Endothelial cell of umbilical vein (primary cell): ENCODE data around the gene DDX49. TPM values are rescaled to one million over a fixed set of nuclear protein-coding genes. Genes with fewer than 3 reads are reported as not detected.
A peak's percentile ranks its signal among the peaks of the same experiment; 100 is the strongest.

Experiments used
- BruUV-seq: library from RNA; stranded (reverse); fragments of 400-500 nt; replicated peaks from 2 replicates; lab custom pipeline; 2021; lab: Mats Ljungman, UMichigan
- CTCF ChIA-PET: fragments of 300-600, 350-600 bp; sonication (Branson Sonifier 250); formaldehyde crosslinking; loops from one replicate; lab custom pipeline; 2021; ENCODE audit warnings: antibody characterized with exemption, inconsistent platforms; lab: Charles Lee
- POLR2A ChIA-PET: fragments of 300-600, 350-600 bp; sonication (Branson Sonifier 250); formaldehyde crosslinking; loops from one replicate; lab custom pipeline; 2021; ENCODE audit warnings: antibody characterized with exemption, inconsistent platforms; lab: Charles Lee
- DNase-seq: peaks from one replicate; pipeline ENCODE4 v3.0.0-alpha.2; 2011; ENCODE audit warnings: low read depth, low spot score
- FAIRE-seq: peaks from 2 replicates; lab custom pipeline; 2011; peaks lifted over from hg19 to GRCh38; lab: Jason Lieb, UNC
- H2AFZ ChIP-seq: 2 replicates; pipeline ENCODE4 v1.6.0; 2012; ENCODE audit warnings: low read depth, low read length, control low read depth, inconsistent platforms
- H3K27ac ChIP-seq: 2 replicates; pipeline ENCODE4 v1.5.1; 2011; ENCODE audit warnings: low read depth, mild to moderate bottlenecking, control low read depth, low read length, moderate library complexity; ENCODE audit not compliant: insufficient read depth
- H3K27me3 ChIP-seq, 2 experiments: 2 replicates each; pipeline versions ENCODE4 v1.6.0 to v1.6.1; 2011; ENCODE audit warnings: low read length in 2 of 2, mixed read lengths in 1 of 2; ENCODE audit not compliant: control insufficient read depth in 2 of 2, insufficient read depth in 2 of 2
- H3K36me3 ChIP-seq, 2 experiments: 2 replicates in 1 of 2; 3 replicates in 1 of 2; pipeline ENCODE4 v1.5.1; 2011; ENCODE audit warnings: low read length in 2 of 2, mild to moderate bottlenecking in 1 of 2, moderate library complexity in 1 of 2; ENCODE audit not compliant: control insufficient read depth in 2 of 2, insufficient read depth in 2 of 2; ENCODE audit errors: extremely low read depth in 1 of 2
- H3K4me1 ChIP-seq: 3 replicates; pipeline ENCODE4 v1.5.1; 2011; ENCODE audit warnings: mild to moderate bottlenecking, low read length; ENCODE audit not compliant: control insufficient read depth, insufficient read depth; ENCODE audit errors: extremely low read depth
- H3K4me2 ChIP-seq: 2 replicates; pipeline ENCODE4 v1.6.1; 2011; ENCODE audit warnings: low read length, control low read depth, mixed read lengths; ENCODE audit not compliant: insufficient read depth
- H3K4me3 ChIP-seq, 3 experiments: fragments of 200-600 bp in 1 of 3; sonication (generic), shearing (Covaris generic) in 1 of 3; replicated peaks in 1 of 3; 2 replicates each; pipeline ENCODE4 v1.5.1; 2011 to 2016; ENCODE audit warnings: control low read depth in 3 of 3, low read length in 3 of 3, mild to moderate bottlenecking in 2 of 3, inconsistent platforms in 1 of 3, low read depth in 1 of 3, moderate library complexity in 1 of 3; ENCODE audit not compliant: insufficient read depth in 1 of 3
- H3K79me2 ChIP-seq: 2 replicates; pipeline ENCODE4 v1.6.0; 2012; ENCODE audit warnings: low read length, inconsistent platforms; ENCODE audit not compliant: control insufficient read depth, insufficient read depth
- H3K9ac ChIP-seq: replicated peaks from 2 replicates; pipeline ENCODE3; 2011; ENCODE audit warnings: low read length, control low read depth; ENCODE audit not compliant: insufficient read depth; ENCODE audit errors: extremely low read depth
- H3K9me1 ChIP-seq: replicated peaks from 3 replicates; pipeline ENCODE4 v1.6.0; 2011; ENCODE audit warnings: mild to moderate bottlenecking, low read length; ENCODE audit not compliant: control insufficient read depth, insufficient read depth; ENCODE audit errors: extremely low read depth
- H3K9me3 ChIP-seq: replicated peaks from 2 replicates; pipeline ENCODE4 v1.5.1; 2012; ENCODE audit warnings: low read length, inconsistent platforms; ENCODE audit not compliant: control insufficient read depth, insufficient read depth
- H4K20me1 ChIP-seq: replicated peaks from 2 replicates; pipeline ENCODE3; 2011; ENCODE audit warnings: mild to moderate bottlenecking, low read length; ENCODE audit not compliant: control insufficient read depth, insufficient read depth; ENCODE audit errors: extremely low read depth
- EZH2 ChIP-seq: IDR thresholded peaks from 2 replicates; pipeline ENCODE4 v1.6.1; 2012; ENCODE audit warnings: borderline replicate concordance, low read depth, mild to moderate bottlenecking, moderate library complexity, low read length, inconsistent platforms; ENCODE audit not compliant: severe bottlenecking
- FOS ChIP-seq: IDR thresholded peaks from 2 replicates; pipeline ENCODE4 v1.6.1; 2011; ENCODE audit warnings: mild to moderate bottlenecking, low read length, moderate library complexity, borderline replicate concordance; ENCODE audit not compliant: insufficient read depth
- GATA2 ChIP-seq: IDR thresholded peaks from 2 replicates; pipeline ENCODE4 v1.7.0; 2011; ENCODE audit warnings: low read depth, mild to moderate bottlenecking, moderate library complexity, mixed read lengths, low read length; ENCODE audit not compliant: insufficient read length, insufficient read depth
- JUN ChIP-seq: IDR thresholded peaks from 2 replicates; pipeline ENCODE4 v1.6.1; 2011; ENCODE audit warnings: borderline replicate concordance, low read depth; ENCODE audit not compliant: insufficient read length, insufficient read depth
- MYC ChIP-seq: IDR thresholded peaks from one replicate; pipeline ENCODE4 v1.6.1; 2011; ENCODE audit warnings: mild to moderate bottlenecking, low read depth, low read length
- POLR2A ChIP-seq: IDR thresholded peaks from 2 replicates; pipeline ENCODE4 v1.6.1; 2012; ENCODE audit warnings: low read depth, mild to moderate bottlenecking, control low read depth, low read length
- POLR2AphosphoS5 ChIP-seq: IDR thresholded peaks from 2 replicates; pipeline ENCODE4 v1.6.1; 2012; ENCODE audit warnings: low read depth, mild to moderate bottlenecking, control low read depth, low read length, moderate library complexity; ENCODE audit not compliant: insufficient read depth
- dilution Hi-C: fragments of 300-500 bp; cut with MboI; formaldehyde crosslinking; loops from one replicate; pipeline ENCODE4 v1.15.0; 2019; ENCODE audit warnings: low sequenced_read_pairs; ENCODE audit not compliant: extremely low pct_ligation_motif_present
- intact Hi-C: fragments of 100-400 bp; cut with micrococcal nuclease; formaldehyde crosslinking; loops from one replicate; pipeline ENCODE4 v1.10.0; 2022
- polyA plus RNA-seq, 4 experiments: library from polyadenylated mRNA; depleted of rRNA in 3 of 4; stranded (reverse) in 3 of 4; unstranded in 1 of 4; fragments of >200 nt; gene quantifications; 2 replicates each; pipeline versions ENCODE4 v1.2.1 to v1.2.3, GENCODE V29; 2011 to 2012; ENCODE audit warnings: missing spikeins in 1 of 4
- total RNA-seq: library from RNA; stranded (reverse); gene quantifications from 2 replicates; pipeline ENCODE4 v1.2.3, GENCODE V29; 2021
- TF ChIP-seq, protein P1 (sequence below): IDR thresholded peaks from 2 replicates; pipeline ENCODE4 v1.6.1; 2011; ENCODE audit not compliant: insufficient read depth, insufficient read length
- TF ChIP-seq, protein P2 (sequence below), 2 donors: IDR thresholded peaks; 1 replicate in 1 of 2; 2 replicates in 1 of 2; pipeline ENCODE4 v1.5.1; 2011; ENCODE audit warnings: low read length in 2 of 2, mild to moderate bottlenecking in 2 of 2, moderate library complexity in 2 of 2, control low read depth in 1 of 2, inconsistent platforms in 1 of 2, low read depth in 1 of 2; ENCODE audit not compliant: insufficient read depth in 1 of 2; ENCODE audit errors: extremely low read depth in 1 of 2

Gene DDX49
- total and polyA plus RNA-seq, 2 donors (not counting 3 experiments of a cell fraction or from before 2014, with no cell fraction given) = 51.9 to 60.1 TPM

DNA sequence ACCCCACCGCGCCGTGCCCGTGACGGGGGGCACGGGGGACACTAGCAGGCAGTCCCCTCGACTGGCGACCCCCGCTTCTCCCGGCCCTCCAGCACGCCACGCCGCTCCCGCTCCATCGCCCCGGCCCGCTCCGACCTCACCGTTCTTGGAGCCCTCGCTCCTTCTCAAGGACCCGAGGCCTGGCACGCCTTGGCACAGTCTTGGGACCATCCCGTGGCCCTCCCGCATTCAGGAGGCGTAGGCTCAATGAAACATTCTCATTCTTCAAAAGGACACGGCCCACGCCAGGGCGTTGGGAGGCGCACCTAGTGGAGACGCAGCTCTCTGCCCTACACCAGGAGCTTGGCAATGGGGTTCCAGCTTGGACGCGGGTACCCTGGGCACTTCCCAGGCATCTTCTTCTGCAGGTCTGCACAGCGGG is 23.1 kb upstream of the DDX49 start:
- TF ChIP-seq GATA2 (no peak), MYC (no peak), POLR2A (no peak), FOS (no peak), JUN (no peak), POLR2AphosphoS5 (no peak), EZH2 (no peak)
- TF ChIP-seq, protein P1, sequence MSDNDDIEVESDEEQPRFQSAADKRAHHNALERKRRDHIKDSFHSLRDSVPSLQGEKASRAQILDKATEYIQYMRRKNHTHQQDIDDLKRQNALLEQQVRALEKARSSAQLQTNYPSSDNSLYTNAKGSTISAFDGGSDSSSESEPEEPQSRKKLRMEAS = no peak
- TF ChIP-seq, protein P2, sequence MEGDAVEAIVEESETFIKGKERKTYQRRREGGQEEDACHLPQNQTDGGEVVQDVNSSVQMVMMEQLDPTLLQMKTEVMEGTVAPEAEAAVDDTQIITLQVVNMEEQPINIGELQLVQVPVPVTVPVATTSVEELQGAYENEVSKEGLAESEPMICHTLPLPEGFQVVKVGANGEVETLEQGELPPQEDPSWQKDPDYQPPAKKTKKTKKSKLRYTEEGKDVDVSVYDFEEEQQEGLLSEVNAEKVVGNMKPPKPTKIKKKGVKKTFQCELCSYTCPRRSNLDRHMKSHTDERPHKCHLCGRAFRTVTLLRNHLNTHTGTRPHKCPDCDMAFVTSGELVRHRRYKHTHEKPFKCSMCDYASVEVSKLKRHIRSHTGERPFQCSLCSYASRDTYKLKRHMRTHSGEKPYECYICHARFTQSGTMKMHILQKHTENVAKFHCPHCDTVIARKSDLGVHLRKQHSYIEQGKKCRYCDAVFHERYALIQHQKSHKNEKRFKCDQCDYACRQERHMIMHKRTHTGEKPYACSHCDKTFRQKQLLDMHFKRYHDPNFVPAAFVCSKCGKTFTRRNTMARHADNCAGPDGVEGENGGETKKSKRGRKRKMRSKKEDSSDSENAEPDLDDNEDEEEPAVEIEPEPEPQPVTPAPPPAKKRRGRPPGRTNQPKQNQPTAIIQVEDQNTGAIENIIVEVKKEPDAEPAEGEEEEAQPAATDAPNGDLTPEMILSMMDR (IDR thresholded peaks at IDR 0.05; ENCODE audit: extremely low read depth in 1 of 2, insufficient read depth in 1 of 2, low read depth in 1 of 2, low read length in 2 of 2) = no peak
- CTCF ChIA-PET = interaction anchor here (1.1 to 2.8 kb wide), 3 partner anchors 23 to 49 kb away, joined by 4 to 11 read pairs (median 4); partner anchors contain the start of genes COPE and DDX49

More for the DNA sequence above, 23.1 kb upstream of the DDX49 start:
- Histone ChIP-seq H4K20me1 (no peaks in the 10 kb centered on the region), H3K4me3 (peak overlapping the region in 1 of 3 experiments; percentile 22), H3K9me1 (no peaks in the 10 kb centered on the region), H3K4me1 (no peaks in the 10 kb centered on the region), H3K27ac (no peak overlapping the region), H3K4me2 (no peak overlapping the region), H3K36me3 (peaks cover 0 to 11% of the 10 kb centered on the region in 2 experiments), H3K9ac (no peak overlapping the region), H3K79me2 (no peaks in the 10 kb centered on the region), H3K27me3 (peaks cover 0 to 2% of the 10 kb centered on the region in 2 experiments), H3K9me3 (no peaks in the 10 kb centered on the region), H2AFZ (no peak overlapping the region)
- no peak for FAIRE-seq
- intact Hi-C loops (loop anchor here (5.0 kb wide), 1 partner anchor 76 kb away; no protein-coding TSS in a partner anchor), dilution Hi-C loops (no loop called here)
- no peak for DNase-seq
- BruUV-seq = no TSS peak
- POLR2A ChIA-PET = no interaction called here
